ENCODE data around the gene NEU3.

Gene NEU3

DNA sequence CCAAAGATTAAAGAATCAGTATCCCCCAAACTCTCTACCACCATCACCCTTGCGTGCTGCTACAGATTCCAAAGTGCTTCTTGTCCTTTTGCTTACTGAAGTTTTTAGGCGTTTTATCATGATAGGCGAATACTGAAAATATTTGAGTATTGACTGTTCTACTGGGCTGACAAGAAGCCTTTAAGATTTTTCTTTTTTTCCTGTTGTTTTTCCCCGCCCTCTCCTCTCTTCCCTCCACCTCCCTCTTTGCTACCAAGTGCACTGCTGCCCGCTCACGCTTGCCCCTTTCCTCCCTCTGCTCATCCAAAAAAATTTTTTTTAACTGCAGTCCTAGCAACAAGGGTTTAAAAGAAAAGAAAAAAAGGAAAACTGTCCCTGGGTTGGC, 39.0 kb upstream of the NEU3 start:
- peaks cover 13% of the 10 kb centered on the region for H3K36me3 ChIP-seq (replicated peaks)
- TF ChIP-seq, protein P1, sequence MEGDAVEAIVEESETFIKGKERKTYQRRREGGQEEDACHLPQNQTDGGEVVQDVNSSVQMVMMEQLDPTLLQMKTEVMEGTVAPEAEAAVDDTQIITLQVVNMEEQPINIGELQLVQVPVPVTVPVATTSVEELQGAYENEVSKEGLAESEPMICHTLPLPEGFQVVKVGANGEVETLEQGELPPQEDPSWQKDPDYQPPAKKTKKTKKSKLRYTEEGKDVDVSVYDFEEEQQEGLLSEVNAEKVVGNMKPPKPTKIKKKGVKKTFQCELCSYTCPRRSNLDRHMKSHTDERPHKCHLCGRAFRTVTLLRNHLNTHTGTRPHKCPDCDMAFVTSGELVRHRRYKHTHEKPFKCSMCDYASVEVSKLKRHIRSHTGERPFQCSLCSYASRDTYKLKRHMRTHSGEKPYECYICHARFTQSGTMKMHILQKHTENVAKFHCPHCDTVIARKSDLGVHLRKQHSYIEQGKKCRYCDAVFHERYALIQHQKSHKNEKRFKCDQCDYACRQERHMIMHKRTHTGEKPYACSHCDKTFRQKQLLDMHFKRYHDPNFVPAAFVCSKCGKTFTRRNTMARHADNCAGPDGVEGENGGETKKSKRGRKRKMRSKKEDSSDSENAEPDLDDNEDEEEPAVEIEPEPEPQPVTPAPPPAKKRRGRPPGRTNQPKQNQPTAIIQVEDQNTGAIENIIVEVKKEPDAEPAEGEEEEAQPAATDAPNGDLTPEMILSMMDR (IDR thresholded peaks at IDR 0.05; ENCODE audit: low read depth, low read length, missing control alignments) = no peak
- no peak for DNase-seq
- peak overlapping the region; percentile 99 for H3K4me3 ChIP-seq (ENCODE audit: low read depth, low read length)
- peak overlapping the region; percentile 87 for H3K27ac ChIP-seq
- in situ Hi-C loops (cut with HindIII; ENCODE audit: low pct_ligation_motif_present, low sequenced_read_pairs) = no loop called here
- no peaks in the 10 kb centered on the region for H3K27me3 ChIP-seq (replicated peaks)

DNA sequence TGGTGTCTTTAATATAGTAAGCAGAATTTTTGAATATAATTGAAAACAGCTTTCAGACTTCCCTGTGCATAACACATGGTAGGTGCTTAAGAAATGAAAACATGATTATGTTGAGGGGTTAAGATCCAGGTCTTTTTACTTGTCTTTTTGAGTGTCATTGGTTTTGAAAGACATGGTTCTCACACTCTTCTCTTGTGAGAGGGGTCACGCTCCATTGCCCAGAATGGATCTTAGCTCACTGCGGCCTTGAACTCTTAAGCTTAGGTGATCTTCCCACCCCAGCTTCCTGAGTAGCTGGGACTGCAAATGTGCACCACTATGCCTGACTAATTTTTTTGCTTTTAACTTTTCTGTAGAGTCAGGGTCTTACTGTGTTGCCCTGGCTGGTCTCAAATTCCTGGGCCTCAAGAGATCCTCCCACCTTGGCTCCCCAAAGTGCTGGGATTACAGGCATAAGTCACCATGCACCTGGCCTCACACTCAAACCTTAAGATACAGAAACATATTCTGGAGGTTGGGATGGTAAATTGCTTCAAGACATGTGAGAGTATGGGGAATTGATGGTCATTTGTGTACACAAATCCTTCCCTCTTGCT, 38.3 kb upstream of the NEU3 start:
- TF ChIP-seq, protein P1 (IDR thresholded peaks at IDR 0.05; ENCODE audit: low read depth, low read length, missing control alignments) = no peak
- Histone ChIP-seq H3K4me3 (ENCODE audit: low read depth, low read length) (peak overlapping the region; percentile 99), H3K36me3 (replicated peaks) (peaks cover 13% of the 10 kb centered on the region), H3K27me3 (replicated peaks) (no peaks in the 10 kb centered on the region), H3K27ac (peak overlapping the region; percentile 87)
- in situ Hi-C loops (cut with HindIII; ENCODE audit: low pct_ligation_motif_present, low sequenced_read_pairs) = no loop called here
- no peak for DNase-seq

DNA sequence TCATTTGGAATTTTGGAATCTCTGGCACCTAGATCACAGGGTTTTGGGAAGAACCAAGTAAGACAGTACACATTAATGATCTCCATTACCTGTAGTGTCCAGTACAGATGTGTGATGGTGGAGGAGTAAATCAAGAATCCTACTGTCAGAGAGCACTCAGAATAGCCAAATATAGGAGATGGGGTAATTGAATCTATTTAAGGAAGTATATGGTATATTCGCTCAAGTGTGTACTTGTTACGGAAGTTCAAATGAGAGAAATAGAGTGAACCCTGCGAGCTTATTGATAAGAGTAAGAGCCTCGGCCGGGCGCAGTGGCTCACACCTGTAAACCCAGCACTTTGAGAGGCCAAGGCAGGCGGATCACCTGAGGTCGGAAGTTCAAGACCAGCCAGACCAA, 37.5 kb upstream of the NEU3 start:
- in situ Hi-C loops (cut with HindIII; ENCODE audit: low pct_ligation_motif_present, low sequenced_read_pairs) = no loop called here
- DNase-seq = no peak
- Histone ChIP-seq H3K4me3 (ENCODE audit: low read depth, low read length) (no peak overlapping the region), H3K36me3 (replicated peaks) (peaks cover 13% of the 10 kb centered on the region), H3K27ac (no peak overlapping the region), H3K27me3 (replicated peaks) (no peaks in the 10 kb centered on the region)
- TF ChIP-seq, protein P1 (IDR thresholded peaks at IDR 0.05; ENCODE audit: low read depth, low read length, missing control alignments) = no peak

DNA sequence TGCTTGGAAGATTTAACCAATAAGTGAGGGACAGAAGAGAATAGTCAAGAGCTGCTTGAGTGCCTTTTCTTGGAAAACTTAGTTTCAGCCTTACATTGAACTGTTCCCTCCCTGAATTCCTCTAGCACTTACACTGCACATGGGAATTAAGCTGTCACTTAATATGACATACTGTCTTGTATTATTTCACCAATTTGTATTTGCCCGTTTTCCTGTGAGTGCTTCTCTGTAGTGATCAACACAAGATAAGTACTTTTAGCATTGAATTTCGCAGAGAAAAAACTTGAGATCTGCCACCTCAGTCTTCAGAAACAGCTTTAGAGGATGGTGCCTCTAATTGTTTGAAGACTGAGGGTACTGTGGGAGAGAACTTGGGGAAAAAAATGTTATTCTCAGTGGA, 36.0 kb upstream of the NEU3 start:
- TF ChIP-seq, protein P1 (IDR thresholded peaks at IDR 0.05; ENCODE audit: low read depth, low read length, missing control alignments) = no peak
- in situ Hi-C loops (cut with HindIII; ENCODE audit: low pct_ligation_motif_present, low sequenced_read_pairs) = no loop called here
- Histone ChIP-seq H3K36me3 (replicated peaks) (peaks cover 15% of the 10 kb centered on the region), H3K4me3 (ENCODE audit: low read depth, low read length) (no peak overlapping the region), H3K27ac (no peak overlapping the region), H3K27me3 (replicated peaks) (no peaks in the 10 kb centered on the region)
- no peak for DNase-seq

DNA sequence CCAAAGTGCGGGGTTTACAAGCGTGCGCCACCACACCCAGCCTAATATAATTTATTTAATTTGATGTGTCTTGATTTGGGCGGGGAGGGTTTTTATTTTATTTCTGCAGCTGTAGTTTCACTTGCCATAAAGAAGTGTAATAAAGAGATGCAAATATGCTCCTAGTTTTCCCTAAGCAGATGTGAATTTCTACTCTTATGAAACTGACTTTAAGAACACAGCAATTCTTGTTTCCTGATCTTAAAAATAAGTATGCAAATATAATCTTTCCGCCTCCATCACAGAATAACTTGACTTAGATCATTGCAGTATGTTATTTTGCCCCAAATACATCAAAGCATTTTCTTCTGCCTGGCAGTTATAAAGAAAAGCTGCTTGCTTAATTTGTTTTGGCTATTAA, 35.3 kb upstream of the NEU3 start:
- Histone ChIP-seq H3K27ac (no peak overlapping the region), H3K4me3 (ENCODE audit: low read depth, low read length) (no peak overlapping the region), H3K27me3 (replicated peaks) (no peaks in the 10 kb centered on the region), H3K36me3 (replicated peaks) (peaks cover 15% of the 10 kb centered on the region)
- DNase-seq = no peak
- TF ChIP-seq, protein P1 (IDR thresholded peaks at IDR 0.05; ENCODE audit: low read depth, low read length, missing control alignments) = no peak
- in situ Hi-C loops (cut with HindIII; ENCODE audit: low pct_ligation_motif_present, low sequenced_read_pairs) = no loop called here

DNA sequence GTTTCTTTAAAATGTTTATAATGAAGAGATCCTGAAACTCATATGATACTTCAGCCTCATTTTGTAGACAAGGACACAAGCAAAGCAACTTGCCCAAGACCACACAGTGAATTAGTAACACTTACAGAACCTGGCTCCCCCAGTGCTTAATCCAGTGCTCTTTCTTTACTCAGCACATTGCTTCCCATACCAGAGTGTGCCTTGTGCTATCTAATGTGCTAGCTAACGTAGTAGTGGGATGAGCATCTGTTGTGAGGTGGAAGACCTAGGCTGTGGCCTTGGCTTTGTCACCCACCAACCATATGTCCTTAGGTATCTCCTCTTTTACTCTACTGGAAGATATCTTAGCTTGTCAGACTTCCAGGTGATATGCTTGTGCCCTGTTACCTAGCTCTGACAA, 34.5 kb upstream of the NEU3 start:
- no peak for DNase-seq
- no peaks in the 10 kb centered on the region for H3K27me3 ChIP-seq (replicated peaks)
- TF ChIP-seq, protein P1 (IDR thresholded peaks at IDR 0.05; ENCODE audit: low read depth, low read length, missing control alignments) = no peak
- in situ Hi-C loops (cut with HindIII; ENCODE audit: low pct_ligation_motif_present, low sequenced_read_pairs) = no loop called here
- no peak overlapping the region for H3K27ac ChIP-seq
- no peak overlapping the region for H3K4me3 ChIP-seq (ENCODE audit: low read depth, low read length)
- H3K36me3 ChIP-seq (replicated peaks) = peaks cover 15% of the 10 kb centered on the region

Measured in brain microvascular endothelial cell (primary cell).